GM18502 (cell line): ENCODE measurements around the gene PRKCA.
A peak's percentile ranks its signal among the peaks of the same experiment; 100 is the strongest.

ENCODE experiments used
- ATAC-seq: cut with Tn5 transposase; IDR thresholded peaks from one replicate; pipeline ENCODE4 v1.9.1; 2021; ENCODE audit warnings: mild to moderate bottlenecking; ENCODE audit not compliant: unreplicated experiment, poor library complexity

Gene PRKCA

DNA sequence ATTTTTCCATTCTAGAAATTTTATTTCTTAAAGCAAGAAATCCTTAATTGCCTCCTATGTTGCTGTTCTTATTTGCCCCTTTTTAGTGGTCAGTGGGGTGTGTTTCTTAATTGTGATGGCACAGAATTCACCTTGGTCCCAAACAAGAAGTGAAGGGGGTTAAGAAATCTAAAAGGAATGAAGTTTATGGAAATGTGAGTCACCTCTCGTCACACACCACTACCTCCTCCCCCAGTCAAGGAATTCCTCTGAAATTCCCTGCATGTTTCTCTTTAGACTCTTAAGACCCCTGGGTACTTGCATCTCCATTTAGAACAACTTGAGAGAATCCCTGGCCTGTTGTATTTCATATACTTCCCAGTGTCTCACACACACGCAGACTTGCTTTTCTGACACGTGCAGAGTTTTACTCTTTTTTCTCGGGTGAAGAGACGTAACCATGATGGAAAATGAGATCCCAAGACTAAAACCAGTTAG, 247.4 kb downstream of the PRKCA start:
- no peak for ATAC-seq

DNA sequence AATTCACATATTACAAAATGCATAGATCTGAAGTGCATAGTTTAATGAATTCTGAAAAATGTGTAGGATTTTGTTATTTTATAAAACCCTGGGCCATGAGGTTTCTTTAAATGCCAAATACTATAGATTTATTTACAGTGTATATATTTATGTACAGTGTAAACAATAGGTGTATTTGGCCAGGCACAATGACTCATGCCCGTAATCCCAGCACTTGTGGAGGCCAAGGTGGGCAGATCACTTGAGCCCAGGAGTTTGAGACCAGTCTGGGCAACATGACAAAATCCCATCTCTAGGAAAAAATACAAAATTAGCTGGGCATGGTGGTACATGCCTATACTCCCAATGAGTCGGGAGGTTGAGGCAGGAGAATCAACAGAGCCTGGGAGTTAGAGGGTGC, 249.4 kb downstream of the PRKCA start:
- ATAC-seq: no peak

DNA sequence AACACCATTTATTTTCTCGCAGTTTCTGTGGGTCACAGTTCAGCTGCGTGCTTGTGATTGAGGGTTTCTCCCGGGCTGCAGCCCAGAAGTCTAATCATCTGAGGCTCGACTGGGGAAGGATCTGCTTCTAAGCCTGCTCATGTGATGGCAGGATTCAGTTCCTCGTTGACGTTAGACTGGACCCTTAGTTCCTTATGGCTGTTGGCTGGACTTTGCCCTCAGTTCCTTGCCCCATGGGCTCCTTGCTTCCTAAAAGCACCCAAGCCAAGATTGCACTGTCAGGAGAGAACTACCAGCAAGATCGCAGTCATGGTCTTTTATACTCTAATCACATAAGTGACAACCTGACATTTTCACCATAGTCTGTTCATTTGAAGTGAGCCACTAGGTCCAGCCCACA, 250.0 kb downstream of the PRKCA start:
- ATAC-seq: no peak

DNA sequence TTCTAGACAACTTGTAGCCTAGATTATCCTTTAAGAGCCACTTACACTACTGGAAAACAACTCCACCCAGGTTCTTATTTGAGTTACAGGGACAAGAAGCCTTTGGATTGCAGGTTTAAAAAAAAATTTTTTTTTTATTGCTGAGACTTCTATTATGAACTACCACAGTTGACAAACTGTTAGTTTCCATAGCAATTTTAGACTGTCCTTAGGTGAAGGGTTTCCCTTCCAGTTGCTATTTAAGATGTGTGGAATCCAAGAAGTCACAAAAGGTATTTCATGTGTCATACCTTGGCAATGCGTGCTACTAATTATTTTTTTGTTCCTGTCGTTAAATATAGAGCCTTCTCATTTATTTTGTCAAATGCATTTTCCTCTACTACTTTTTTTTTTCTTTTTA, 253.2 kb downstream of the PRKCA start:
- no peak for ATAC-seq

DNA sequence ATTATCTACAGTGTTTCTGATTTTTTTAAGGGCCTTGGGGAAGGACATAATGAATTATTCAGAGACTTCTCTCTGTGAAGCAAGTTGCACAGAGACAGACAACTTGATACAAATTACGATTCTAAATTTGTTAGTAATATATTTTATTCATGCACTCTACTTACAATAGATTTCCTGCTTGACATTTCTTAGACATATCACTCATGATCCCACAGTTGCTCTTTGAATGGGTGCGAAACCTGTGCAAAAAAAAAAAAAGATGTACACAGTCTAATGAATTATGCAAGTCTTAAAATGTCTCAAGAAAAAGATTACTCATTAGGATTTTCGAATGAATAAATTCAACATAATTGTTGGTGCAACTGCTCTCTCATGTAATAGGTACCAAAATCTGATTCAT, 254.8 kb downstream of the PRKCA start:
- ATAC-seq: no peak

DNA sequence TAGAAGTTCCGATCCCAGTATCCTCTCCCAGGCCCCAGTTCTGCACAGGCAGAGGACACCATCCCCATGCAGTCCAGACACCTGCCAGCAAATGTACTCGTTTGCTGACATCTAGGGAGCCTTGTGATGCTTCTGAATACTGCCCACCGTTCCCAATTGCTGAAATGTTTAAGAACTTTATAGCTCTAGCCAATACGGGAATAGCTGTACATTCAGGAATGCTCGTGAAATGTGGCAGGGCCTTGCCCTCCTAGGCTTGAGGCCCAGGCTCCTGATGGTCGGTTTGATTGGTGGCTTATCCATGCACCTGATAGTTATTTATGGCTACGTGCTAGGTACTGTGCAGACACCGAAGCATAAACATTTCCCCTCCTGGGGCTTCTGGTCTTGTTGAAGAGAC, 255.5 kb downstream of the PRKCA start:
- ATAC-seq: no peak

DNA sequence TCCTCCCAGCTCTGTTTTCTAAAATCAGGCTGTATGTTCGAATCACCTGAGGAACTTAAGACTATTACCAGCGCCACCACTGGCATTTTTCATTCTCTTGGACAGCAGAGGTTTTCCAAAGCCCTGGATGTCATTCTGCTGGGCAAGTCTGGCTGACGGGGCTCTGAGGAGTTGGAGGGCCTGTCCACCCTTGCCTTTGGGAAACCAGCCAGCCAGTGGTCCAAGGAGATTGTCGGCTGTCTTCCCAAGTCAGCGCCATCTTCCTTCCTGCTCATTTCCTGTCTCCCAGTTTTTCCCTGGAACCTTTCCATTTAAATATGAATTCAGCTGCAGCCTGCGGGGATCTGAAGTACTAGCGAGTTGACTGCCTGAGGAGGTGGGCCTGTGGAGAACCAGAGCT, 258.3 kb downstream of the PRKCA start:
- no peak for ATAC-seq

DNA sequence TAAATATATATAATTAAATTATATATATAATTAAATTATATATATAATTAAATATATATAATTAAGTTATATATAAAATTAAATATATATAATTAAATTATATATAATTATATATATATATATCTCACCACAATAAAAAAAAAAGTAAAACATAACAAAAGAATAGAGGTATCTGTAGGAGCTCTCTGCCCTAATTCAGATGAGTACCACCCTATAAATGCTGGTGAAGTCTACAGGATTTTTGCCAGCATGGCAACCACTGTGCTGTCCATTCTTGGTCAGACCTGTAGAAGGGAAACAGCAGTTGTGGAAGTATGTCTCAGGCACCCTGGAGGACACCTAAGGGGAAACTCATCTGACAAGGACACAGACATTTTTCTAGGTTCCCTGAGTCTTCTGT, 259.7 kb downstream of the PRKCA start:
- no peak for ATAC-seq

DNA sequence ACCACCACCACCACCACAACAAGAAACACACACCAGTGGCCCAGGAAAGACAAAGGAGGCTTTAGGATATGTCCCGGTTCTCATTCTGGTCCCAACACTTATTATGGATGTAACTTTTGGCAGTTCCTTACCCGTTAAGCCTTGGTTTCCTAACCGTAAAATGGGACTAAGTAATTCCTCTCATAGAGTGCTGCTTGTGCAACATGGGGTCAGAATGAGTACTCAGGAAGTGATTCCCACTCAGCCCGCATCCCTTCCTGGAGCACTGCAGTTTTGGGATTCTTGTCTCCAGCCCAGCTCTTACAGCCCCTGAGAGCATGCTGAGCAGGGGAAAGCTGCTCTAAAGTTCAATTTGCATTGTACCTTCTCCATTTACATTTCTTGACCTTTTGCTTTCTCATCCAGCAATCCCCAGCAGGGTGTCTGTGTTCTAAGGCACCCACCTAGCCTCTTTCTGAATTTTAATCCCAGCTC, 262.6 kb downstream of the PRKCA start:
- no peak for ATAC-seq

DNA sequence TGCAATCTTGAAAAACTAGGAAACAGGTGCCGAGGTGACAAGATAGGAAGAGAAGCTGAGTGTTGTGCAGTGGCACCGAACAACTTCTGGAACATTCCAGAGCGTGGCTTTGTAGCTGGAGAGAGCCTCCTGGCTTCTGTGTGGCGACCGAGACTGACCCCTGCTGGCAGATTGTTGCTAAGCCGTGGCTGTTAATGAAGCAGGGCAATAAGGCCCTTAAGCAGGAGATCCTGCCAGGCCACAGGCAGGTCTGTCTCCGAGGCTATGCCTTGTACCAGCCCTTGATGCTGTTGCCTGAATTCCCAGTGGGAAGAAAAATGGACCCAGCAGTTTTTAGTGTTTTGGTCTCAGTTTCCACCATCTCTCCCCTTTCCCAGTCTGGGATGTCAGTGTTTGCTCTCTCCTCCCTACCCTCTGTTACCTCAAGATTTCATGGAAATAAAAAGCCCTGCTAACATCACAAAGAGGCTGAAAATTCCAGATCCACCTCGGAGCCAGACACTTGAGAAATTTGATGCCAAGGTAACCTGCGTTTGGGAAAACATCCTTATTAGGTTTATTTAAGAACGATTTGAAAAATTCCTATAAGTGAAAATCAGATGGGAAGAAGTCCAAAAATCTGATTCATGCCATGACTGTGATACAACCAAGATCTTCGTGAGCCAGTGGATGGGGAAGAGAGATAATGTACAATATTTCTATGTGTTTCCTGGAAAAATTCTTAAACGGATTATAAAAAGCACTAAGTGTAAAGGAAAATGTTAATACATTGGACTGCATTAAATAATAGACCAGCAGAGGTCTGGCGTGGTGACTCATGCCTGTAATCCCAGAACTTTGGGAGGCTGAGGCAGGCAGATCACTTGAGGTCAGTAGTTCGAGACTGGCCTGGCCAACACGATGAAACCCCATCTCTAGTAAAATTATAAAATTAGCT, 265.1 kb downstream of the PRKCA start:
- peak; percentile 88 for ATAC-seq

DNA sequence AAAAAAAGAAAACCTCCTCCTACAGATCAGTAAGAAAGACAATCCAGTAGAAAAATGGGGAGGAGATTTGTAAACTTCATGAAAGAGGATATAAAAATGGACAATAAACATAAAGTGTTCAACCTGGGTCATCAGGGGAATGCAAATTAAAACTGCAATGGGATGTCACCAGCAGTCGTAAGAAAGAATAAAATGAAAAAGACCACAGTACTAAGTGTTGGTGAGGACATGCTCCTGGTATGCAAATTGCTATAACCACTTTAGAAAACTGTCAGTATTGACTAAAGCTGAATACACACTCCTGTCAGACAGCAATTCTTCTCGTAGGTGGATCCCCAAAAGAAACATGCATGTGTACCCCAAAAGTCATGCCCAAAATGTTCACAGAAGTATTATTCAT, 267.2 kb downstream of the PRKCA start:
- ATAC-seq: no peak

DNA sequence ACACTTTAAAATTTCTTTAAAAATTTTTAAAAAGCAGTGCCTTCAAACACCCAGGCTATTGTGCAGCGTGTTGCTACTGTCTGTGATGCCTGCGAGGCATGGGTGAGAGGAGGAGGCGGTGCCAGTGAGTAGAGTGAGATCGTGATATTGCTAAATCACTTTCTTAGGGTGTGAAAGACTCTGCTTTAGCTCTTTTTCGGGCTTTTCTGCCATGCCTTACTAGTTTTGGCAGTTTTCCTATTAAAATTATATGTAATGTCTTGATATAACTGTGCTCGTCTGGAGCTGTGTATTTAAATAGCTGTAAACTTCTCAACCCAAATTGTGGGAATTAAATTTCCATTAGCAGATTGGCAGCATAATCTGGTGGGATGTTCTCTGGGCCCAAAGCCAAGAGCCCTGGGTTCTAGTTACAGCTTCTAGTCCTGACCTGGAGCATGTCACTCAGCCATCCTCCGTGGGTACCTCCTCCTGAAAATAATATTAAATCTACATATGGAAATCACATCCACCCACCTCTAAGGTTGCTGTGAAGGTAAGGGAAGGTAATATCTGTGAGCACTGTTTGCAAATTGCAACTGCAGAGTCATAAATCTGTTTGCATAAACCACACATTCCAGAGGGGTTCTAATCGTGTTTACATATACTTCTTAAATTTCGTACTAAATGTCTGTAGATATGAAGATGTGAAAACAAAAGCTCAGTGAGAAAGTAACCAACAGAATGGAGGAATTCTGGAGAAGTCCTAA, 268.2 kb downstream of the PRKCA start:
- ATAC-seq: no peak

DNA sequence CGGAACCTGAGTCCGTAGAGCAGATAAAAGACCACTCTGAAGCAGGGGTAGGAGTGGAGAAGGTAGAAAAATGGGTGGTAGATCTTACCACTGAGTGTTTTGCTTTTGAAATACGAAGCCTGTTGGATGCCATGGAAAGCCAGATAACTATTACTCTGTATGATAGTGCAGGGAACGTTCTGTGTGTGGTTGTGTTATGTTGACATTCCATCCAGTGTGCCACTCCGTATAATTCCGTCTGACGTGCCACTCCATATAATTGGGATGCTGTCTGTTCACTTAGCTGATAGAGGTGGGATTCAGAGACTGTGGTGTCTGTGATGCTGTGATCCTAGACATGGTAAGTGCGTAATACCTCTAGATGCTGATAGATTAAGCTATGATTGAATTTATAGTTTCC, 269.3 kb downstream of the PRKCA start:
- no peak for ATAC-seq

DNA sequence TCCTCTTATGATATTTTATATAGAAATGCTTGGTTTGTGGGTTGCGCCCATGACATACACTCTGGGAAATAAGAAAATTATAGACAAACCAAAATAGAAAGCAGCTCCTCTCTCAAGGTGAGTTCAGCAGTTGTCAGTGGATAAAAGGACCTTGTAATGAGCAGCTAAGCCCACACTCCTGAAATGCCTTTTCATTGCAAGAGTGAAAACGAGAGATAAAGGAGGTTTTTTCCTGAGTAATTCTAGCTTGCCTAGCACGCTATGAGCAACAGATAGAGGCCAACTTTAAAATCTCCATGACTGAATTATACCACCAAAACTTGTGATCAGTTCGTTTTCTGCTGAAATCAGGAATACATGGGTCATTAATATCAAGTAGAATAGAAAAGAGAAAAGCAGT, 270.7 kb downstream of the PRKCA start:
- ATAC-seq: no peak

DNA sequence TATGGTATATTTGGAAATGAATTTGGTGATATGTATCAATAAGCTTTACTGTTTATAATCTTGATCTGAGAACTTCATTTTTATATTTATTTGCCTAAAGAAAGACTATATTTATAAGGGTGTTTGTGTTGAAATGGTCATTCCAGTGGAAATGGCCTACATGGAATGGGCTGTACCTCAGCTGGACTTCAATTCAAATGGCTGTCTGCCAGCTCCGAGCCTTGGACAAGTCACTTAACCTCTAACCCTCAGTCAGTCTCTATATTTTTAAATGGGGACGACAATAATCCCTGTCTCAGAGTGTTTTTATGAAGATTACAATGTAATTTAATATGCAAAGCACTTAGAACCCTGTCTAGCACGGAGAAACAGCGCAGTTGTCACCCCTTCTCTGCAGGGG, 271.7 kb downstream of the PRKCA start:
- no peak for ATAC-seq

DNA sequence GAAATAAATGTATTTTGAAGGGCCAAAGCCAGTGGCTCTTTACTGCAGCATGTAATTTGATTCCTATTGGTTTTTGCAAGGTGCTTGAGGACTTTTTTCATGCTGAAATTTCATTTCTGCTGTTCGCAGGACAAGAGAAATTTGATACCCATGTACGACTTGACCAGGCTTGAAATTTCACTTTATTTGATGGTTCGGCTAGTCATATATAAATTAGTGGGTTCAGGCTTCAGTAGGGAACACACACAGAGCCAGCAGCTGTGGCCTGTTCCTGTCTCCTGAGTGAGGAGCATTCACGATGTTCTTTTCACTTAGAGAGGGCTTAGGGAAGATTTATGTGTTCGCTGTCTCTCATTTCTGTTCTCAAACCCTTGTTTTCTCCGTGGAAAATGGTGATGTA, 274.1 kb downstream of the PRKCA start:
- ATAC-seq: no peak

DNA sequence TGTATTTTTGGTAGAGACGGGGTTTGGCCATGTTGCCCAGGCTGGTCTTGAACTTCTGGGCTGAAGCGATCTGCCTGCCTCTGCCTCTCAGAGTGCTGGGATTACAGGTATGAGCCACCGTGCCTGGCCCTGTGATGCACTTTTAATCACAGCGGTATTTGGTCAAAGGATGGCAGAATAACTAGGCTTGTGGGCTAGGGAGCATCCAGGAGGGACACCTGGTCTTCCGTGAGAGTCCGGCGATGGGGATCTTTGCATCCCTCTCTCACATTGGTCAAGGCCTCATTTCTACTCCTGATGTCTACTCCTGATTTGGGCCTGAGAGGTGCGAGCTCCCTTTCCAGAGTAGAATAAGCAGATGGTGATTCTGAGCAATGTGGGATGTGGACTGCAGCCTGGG, 274.6 kb downstream of the PRKCA start:
- ATAC-seq: no peak

DNA sequence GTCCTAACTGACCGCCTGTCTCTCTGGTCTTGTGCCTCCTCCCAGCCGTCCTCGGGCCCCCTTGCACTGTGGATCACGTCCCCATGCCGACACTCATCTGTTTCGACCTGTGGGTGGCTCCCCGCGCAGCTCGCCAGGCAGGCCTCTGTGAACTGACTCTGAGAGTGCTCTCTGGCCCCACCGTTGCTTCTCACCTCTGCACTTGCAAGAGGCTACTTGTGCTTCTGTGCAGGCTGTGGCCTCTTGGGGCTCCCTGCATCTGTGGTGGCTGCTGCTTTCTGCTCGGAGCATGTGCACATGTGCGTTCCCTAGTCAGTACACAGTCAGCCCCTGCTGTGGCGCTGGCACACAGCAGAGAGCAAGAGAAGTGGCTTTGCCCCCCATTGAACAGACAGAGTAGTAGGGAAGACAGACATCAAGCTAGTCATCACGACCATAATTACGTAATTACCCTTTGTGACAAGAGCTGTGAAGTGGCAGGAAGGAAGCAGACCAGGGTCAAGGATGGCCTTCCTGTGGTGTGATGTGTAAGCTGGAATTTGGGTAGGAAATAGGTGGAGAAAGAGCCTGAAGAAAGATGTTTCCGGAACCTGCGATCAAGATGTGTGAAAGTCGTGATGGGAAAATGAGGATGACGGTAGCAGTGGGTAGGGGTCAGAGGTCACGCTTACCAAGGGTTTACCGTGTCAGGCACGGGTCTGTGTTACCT, 276.5 kb downstream of the PRKCA start:
- no peak for ATAC-seq

DNA sequence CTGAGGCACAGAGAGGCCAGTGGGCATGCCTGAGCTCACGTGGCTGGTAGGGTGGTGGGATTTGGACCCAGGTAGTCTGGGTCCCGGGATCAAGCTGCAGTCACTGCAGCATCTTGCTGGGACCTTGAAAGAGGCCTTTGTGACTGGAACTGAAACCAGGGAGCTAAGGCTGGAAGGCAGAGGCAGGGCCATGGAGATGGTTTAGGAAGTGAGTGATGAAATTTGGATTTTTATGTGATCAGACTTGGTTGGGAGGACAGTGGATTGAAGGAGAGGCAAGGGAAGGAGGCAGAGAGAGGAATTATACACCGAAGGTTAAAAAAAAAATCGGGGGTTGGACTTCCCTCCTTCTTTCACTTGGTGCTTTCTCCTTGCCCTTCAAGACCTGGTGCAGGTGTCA, 277.1 kb downstream of the PRKCA start:
- ATAC-seq: no peak

DNA sequence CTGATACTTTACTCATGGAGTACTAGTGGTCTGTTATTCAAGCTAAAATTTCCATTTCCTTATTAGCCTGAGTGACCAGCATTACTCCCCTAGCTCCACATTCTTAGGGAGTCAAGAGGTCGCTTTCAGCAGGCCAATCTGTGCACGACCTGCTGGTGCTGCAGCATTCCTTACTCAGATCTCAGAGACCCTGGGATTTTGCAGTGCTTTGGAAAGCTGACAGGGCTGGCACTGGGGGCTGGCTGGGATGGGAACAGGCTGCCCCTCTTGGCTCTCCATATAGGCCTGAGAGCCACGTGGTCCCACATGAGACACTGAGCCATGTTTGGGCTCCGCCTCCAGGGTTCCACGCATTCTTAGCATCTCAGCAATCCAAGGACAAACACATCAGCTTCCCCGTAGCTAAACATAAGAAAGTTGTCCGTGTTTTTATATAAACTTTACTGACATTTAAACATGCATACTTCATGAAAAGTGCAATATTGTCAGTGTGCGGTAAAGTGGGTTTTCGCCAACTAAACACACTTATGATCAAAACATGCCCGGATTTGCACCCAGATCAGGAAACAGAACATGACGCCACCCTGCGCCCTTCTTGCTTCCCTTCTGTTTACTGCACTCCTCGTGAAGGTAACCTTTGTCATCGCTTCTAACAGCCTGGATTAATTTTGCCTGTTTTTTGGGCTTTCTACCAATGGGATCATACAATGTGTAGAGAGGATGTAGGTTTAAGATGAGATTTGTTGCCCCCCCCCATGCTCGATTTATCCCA, 278.0 kb downstream of the PRKCA start:
- ATAC-seq: no peak
